Measurements from ENCODE around the gene CARM1. TPM values are rescaled to one million over a fixed set of nuclear protein-coding genes. Genes with fewer than 3 reads are reported as not detected.
"Not testable (repeated sequence)": the region's sequence is repeated elsewhere in the genome, so short reads cannot be mapped to it uniquely, and the experiment has no call there.

Gene CARM1
- total RNA-seq, 1 experiment from 2014 or later: 19.1 TPM

GRCh38 chr19:10920288-10920655 is 48.9 kb downstream of the CARM1 start:
- in situ Hi-C loops (cut with HindIII; ENCODE audit: low pct_unique_long_range_greater_than_20kb, low sequenced_read_pairs): no loop called here
- DNase-seq (ENCODE audit: low read depth): no peak

GRCh38 chr19:10920781-10921180 is 49.4 kb downstream of the CARM1 start:
- in situ Hi-C loops (cut with HindIII; ENCODE audit: low pct_unique_long_range_greater_than_20kb, low sequenced_read_pairs): no loop called here
- no peak for DNase-seq (ENCODE audit: low read depth)

- in situ Hi-C loops (cut with HindIII; ENCODE audit: low pct_unique_long_range_greater_than_20kb, low sequenced_read_pairs): no loop called here
- no peak for DNase-seq (ENCODE audit: low read depth)
Measured at GRCh38 chr19:10921199-10921909, 50.0 kb downstream of the CARM1 start.

GRCh38 chr19:10921910-10922637 is 50.7 kb downstream of the CARM1 start:
- in situ Hi-C loops (cut with HindIII; ENCODE audit: low pct_unique_long_range_greater_than_20kb, low sequenced_read_pairs): no loop called here
- DNase-seq (ENCODE audit: low read depth): no peak

GRCh38 chr19:10922638-10923014 is 51.3 kb downstream of the CARM1 start:
- DNase-seq (ENCODE audit: low read depth): no peak
- in situ Hi-C loops (cut with HindIII; ENCODE audit: low pct_unique_long_range_greater_than_20kb, low sequenced_read_pairs): no loop called here

GRCh38 chr19:10923260-10924112 is 52.1 kb downstream of the CARM1 start:
- no peak for DNase-seq (ENCODE audit: low read depth)
- in situ Hi-C loops (cut with HindIII; ENCODE audit: low pct_unique_long_range_greater_than_20kb, low sequenced_read_pairs): no loop called here

GRCh38 chr19:10924597-10924996 is 53.2 kb downstream of the CARM1 start:
- DNase-seq (ENCODE audit: low read depth): no peak
- in situ Hi-C loops (cut with HindIII; ENCODE audit: low pct_unique_long_range_greater_than_20kb, low sequenced_read_pairs): no loop called here

GRCh38 chr19:10927730-10928562 is 56.6 kb downstream of the CARM1 start:
- no peak for DNase-seq (ENCODE audit: low read depth)
- in situ Hi-C loops (cut with HindIII; ENCODE audit: low pct_unique_long_range_greater_than_20kb, low sequenced_read_pairs): no loop called here

GRCh38 chr19:10928563-10929401 is 57.4 kb downstream of the CARM1 start, which contains the start of the genes TIMM29 and YIPF2:
TSS of gene TIMM29 (plus strand) at chr19:10928811. CDS start at chr19:10928823, 12 bp downstream.
TSS of gene YIPF2 (minus strand) at chr19:10928639. CDS start at chr19:10928410, 229 bp downstream.
- DNase-seq (ENCODE audit: low read depth): peak; percentile 97

GRCh38 chr19:10929402-10929794 is 58.0 kb downstream of the CARM1 start:
- DNase-seq (ENCODE audit: low read depth): no peak
- in situ Hi-C loops (cut with HindIII; ENCODE audit: low pct_unique_long_range_greater_than_20kb, low sequenced_read_pairs): no loop called here

More at GRCh38 chr19:10928563-10929401, 57.4 kb downstream of the CARM1 start, which contains the start of the genes TIMM29 and YIPF2:
- in situ Hi-C loops (cut with HindIII; ENCODE audit: low pct_unique_long_range_greater_than_20kb, low sequenced_read_pairs): no loop called here

- no peak for DNase-seq (ENCODE audit: low read depth)
- in situ Hi-C loops (cut with HindIII; ENCODE audit: low pct_unique_long_range_greater_than_20kb, low sequenced_read_pairs): no loop called here
Measured at GRCh38 chr19:10935371-10936059, 64.2 kb downstream of the CARM1 start.

- peak; percentile 80 for DNase-seq (ENCODE audit: low read depth)
- in situ Hi-C loops (cut with HindIII; ENCODE audit: low pct_unique_long_range_greater_than_20kb, low sequenced_read_pairs): no loop called here
Measured at GRCh38 chr19:10936661-10937084, 65.3 kb downstream of the CARM1 start.

GRCh38 chr19:10941649-10942048 is 70.3 kb downstream of the CARM1 start:
- DNase-seq (ENCODE audit: low read depth); in situ Hi-C loops (cut with HindIII; ENCODE audit: low pct_unique_long_range_greater_than_20kb, low sequenced_read_pairs): not testable (repeated sequence)

- in situ Hi-C loops (cut with HindIII; ENCODE audit: low pct_unique_long_range_greater_than_20kb, low sequenced_read_pairs); DNase-seq (ENCODE audit: low read depth): not testable (repeated sequence)
Measured at GRCh38 chr19:10943412-10943811, 72.1 kb downstream of the CARM1 start.

GRCh38 chr19:10945264-10945663 is 73.9 kb downstream of the CARM1 start:
- DNase-seq (ENCODE audit: low read depth): no peak

GRCh38 chr19:10946958-10947657 is 75.8 kb downstream of the CARM1 start:
- in situ Hi-C loops (cut with HindIII; ENCODE audit: low pct_unique_long_range_greater_than_20kb, low sequenced_read_pairs): no loop called here
- DNase-seq (ENCODE audit: low read depth): peak; percentile 68

More at GRCh38 chr19:10945264-10945663, 73.9 kb downstream of the CARM1 start:
- in situ Hi-C loops (cut with HindIII; ENCODE audit: low pct_unique_long_range_greater_than_20kb, low sequenced_read_pairs): no loop called here
